Measurements from ENCODE around the gene PKD1.
"Not testable (repeated sequence)": the region's sequence is repeated elsewhere in the genome, so short reads cannot be mapped to it uniquely, and the experiment has no call there.

PKD1 gene

DNA sequence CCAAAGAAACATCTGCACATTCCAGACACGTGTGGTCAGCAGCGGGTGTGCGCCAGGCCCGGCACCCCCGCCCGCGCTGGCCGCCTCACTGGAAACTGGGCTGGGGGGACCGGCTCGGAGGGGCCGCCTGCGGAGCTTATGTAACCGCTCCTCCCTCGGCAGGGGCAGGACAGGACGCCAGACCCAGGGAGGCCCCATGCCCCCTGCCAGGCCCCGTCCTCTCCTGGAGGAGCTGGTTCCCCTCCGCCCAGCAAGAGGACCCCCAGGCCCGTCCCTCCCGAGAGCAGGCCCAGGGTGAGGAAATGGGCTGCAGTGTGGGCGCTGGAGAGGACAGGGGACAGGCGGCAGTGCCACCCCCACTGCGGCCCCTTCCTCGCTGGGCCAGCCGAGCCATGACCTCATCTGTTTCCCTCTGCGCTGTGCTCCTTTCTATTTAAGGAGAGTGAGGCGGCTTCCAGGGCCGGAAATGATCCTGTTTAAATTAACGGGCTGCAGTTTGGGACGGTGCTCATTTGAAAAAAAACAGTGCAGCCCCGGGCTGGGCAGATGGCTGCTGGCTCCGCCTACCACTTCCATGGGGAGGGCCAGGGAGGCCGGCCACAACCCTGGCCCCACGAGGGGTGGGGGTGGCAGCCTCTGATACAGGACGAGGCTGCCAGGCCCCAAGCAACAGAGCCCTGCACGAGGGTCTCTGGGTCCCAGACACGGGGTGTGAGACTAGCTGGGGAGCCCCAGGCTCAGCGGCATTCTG lies 10.8 kb downstream of the PKD1 start:
- peak overlapping the region; percentile 39 for H3K4me3 ChIP-seq (ENCODE audit: control insufficient read depth, low read depth, low read length)
- DNase-seq (ENCODE audit: low read depth) = peak; percentile 24

- not testable (repeated sequence) for DNase-seq (ENCODE audit: low read depth)
- H3K4me3 ChIP-seq (ENCODE audit: control insufficient read depth, low read depth, low read length) = peak overlapping the region; percentile 14
Measured at GRCh38 chr16:2124377-2124693, 11.4 kb downstream of the PKD1 start.

DNA sequence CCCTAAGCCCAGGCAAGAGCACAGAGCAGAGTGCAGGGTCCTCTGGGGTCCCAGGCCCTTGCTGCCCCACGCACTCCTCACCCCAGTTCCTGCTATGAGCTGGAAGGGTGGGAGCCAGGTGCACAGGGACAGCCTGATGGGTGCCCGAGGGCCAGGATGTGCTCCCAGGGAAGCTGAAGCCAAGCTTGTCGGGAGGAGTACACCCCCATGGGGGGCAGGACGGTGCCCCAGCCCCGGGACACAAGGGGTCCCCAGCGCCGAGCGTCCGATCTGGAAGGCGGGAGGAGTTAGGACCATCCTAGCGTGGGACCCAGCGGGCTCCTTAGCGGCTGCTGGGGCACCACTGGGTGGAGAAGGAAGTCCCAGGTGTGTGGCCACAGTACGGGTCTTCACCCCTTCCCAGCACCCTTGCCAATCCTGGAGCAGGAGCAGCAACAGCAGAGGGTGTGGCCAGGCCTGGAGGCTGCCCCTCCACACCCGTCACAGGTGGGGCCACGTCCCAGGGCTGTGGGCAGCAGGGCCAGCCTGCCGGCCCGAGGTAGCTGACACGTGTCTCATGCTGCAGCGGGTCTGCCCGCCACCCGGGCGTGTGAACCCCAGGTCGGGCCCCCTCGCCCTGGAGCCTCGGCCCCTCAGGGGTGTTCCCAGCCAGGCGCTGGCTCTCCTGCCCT lies 11.9 kb downstream of the PKD1 start:
- not testable (repeated sequence) for H3K4me3 ChIP-seq (ENCODE audit: control insufficient read depth, low read depth, low read length); DNase-seq (ENCODE audit: low read depth)

DNA sequence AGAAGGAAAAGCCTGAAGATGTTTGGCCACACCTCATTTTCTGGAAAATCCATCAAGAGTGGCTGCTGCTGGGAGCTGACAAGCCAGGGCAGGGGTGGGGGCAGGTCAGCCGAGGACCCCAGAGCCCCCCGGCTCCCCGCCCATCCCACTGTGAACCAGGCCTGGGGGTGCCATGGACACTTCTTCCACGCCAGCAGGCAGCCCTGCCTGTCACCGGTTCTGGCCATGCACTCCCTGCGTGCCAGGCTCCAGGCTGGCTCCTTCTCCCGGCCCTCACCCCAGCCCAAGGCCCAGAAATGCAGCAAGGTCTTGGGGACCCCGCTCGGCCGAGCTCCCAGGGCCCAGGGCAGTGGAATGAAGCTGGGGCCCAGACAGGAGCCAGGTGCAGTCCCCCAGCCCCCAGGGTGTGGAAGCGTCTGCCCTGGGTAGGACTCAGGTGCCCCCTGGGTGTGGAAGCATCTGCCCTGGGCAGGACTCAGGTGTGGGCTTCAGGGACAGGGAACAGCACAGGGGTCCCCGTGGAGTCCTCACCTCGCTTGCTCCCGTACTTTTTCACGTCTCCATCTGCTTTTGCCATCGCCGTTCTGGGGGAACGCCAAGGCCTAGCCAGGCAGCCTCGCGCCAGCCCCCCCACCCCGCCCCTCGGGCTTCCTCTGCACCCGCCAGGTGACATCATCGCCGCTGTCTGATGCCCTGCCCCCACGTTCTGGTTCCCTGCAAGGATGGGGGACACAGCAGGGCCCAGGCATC lies 12.6 kb downstream of the PKD1 start:
- not testable (repeated sequence) for DNase-seq (ENCODE audit: low read depth)

GRCh38 chr16:2122429-2122828 lies 13.3 kb downstream of the PKD1 start:
- no peak overlapping the region for H3K4me3 ChIP-seq (ENCODE audit: control insufficient read depth, low read depth, low read length)
- no peak for DNase-seq (ENCODE audit: low read depth)
- no peak for TF ChIP-seq CTCF (IDR thresholded peaks at IDR 0.05; ENCODE audit: control insufficient read depth, insufficient read depth, low read depth, low read length, missing control alignments)

More for the DNA sequence above, 12.6 kb downstream of the PKD1 start:
- not testable (repeated sequence) for H3K4me3 ChIP-seq (ENCODE audit: control insufficient read depth, low read depth, low read length)

- no peak for TF ChIP-seq CTCF (IDR thresholded peaks at IDR 0.05; ENCODE audit: control insufficient read depth, insufficient read depth, low read depth, low read length, missing control alignments)
- no peak overlapping the region for H3K4me3 ChIP-seq (ENCODE audit: control insufficient read depth, low read depth, low read length)
- DNase-seq (ENCODE audit: low read depth) = no peak
Measured at GRCh38 chr16:2121853-2122252, 13.8 kb downstream of the PKD1 start.

DNA sequence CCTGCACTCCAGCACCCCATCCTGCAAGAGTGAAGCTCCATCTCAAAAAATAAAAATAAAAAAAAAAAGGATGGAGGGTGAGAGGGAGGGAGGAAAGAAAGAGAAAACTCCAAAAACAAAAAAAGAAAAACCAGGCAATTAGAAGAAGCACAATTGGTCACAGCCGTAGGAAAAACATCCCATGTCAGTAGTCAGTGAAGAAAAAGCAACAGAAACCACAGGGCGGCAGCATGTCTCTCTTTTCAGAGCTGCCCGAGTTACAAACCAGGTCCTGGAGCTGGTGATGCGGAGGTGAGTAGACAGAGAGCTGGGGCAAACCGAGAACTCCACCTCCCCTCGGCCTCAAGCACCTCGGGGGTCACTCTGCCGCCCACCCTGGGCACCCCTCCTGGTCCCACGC lies 14.4 kb downstream of the PKD1 start:
- TF ChIP-seq CTCF (IDR thresholded peaks at IDR 0.05; ENCODE audit: control insufficient read depth, insufficient read depth, low read depth, low read length, missing control alignments) = peak; percentile 57
- not testable (repeated sequence) for H3K4me3 ChIP-seq (ENCODE audit: control insufficient read depth, low read depth, low read length)
- DNase-seq (ENCODE audit: low read depth) = peak; percentile 34

- not testable (repeated sequence) for H3K4me3 ChIP-seq (ENCODE audit: control insufficient read depth, low read depth, low read length); DNase-seq (ENCODE audit: low read depth)
Measured at GRCh38 chr16:2117960-2118722, 17.6 kb downstream of the PKD1 start.

GRCh38 chr16:2117341-2117740 lies 18.4 kb downstream of the PKD1 start:
- not testable (repeated sequence) for DNase-seq (ENCODE audit: low read depth); H3K4me3 ChIP-seq (ENCODE audit: control insufficient read depth, low read depth, low read length)

- H3K4me3 ChIP-seq (ENCODE audit: control insufficient read depth, low read depth, low read length); DNase-seq (ENCODE audit: low read depth): not testable (repeated sequence)
Measured at GRCh38 chr16:2116428-2116827, 19.3 kb downstream of the PKD1 start.

Measured in AG09309 (cell line).